Transverse colon (tissue), 4 donors: Measurements from ENCODE around the gene EP400. TPM values are rescaled to one million over a fixed set of nuclear protein-coding genes. Genes with fewer than 3 reads are reported as not detected.

ENCODE experiments used
- DNase-seq: peaks from one replicate; pipeline ENCODE4 v3.0.0-alpha.2; 2019
- H3K27ac ChIP-seq, 4 donors: fragments of 200-600 bp; sonication (generic); 2 replicates each; pipeline ENCODE4 v1.5.1; 2016 to 2018; ENCODE audit warnings: inconsistent platforms in 4 of 4
- H3K27me3 ChIP-seq: fragments of 200-600 bp; sonication (generic); 2 replicates; pipeline ENCODE4 v1.5.1; 2017; ENCODE audit warnings: inconsistent platforms
- H3K36me3 ChIP-seq, 4 donors: fragments of 200-600 bp; sonication (generic); 2 replicates each; pipeline ENCODE4 v1.5.1; 2017 to 2019; ENCODE audit warnings: inconsistent platforms in 4 of 4
- H3K4me1 ChIP-seq, 4 donors: fragments of 200-600 bp; sonication (generic); 2 replicates each; pipeline ENCODE4 v1.5.1; 2017 to 2020; ENCODE audit warnings: inconsistent platforms in 4 of 4
- H3K4me3 ChIP-seq, 4 donors: fragments of 200-600 bp; sonication (generic); 1 replicate in 1 of 4; 2 replicates in 3 of 4; pipeline versions ENCODE4 v1.5.1 to v1.6.1; 2017 to 2019; ENCODE audit warnings: inconsistent platforms in 4 of 4
- H3K9me3 ChIP-seq, 2 donors: fragments of 200-600 bp; sonication (generic); 2 replicates each; pipeline ENCODE4 v1.5.1; 2017 to 2019; ENCODE audit warnings: inconsistent platforms in 2 of 2
- EP300 ChIP-seq: sonication (generic); formaldehyde crosslinking; IDR thresholded peaks from one replicate; pipeline ENCODE4 v1.6.1; 2017; ENCODE audit warnings: antibody characterized with exemption, low read depth
- POLR2A ChIP-seq: fragments of 450-650 bp; IDR thresholded peaks from one replicate; pipeline ENCODE4 v1.6.1; 2016; ENCODE audit warnings: antibody characterized with exemption, mild to moderate bottlenecking, moderate library complexity
- POLR2AphosphoS5 ChIP-seq, 3 donors: sonication (generic); formaldehyde crosslinking; IDR thresholded peaks; one replicate each; pipeline ENCODE4 v1.6.1; 2016; ENCODE audit warnings: antibody characterized with exemption in 3 of 3
- WGBS, 2 donors: methylation state at CpG; one replicate each; pipeline ENCODE4 v1.1.5; 2018; ENCODE audit warnings: low coverage in 1 of 2; 5-methylcytosine and 5-hydroxymethylcytosine counted together
- in situ Hi-C, 4 donors: fragments of 200-750 bp; cut with MboI; loops; one replicate each; pipeline versions ENCODE4 v1.15.0 to v1.15.1; 2017; ENCODE audit warnings: low sequenced_read_pairs in 3 of 4, low pct_ligation_motif_present in 1 of 4, low pct_unique_long_range_greater_than_20kb in 1 of 4
- intact Hi-C: fragments of 100-400 bp; cut with DNase I; formaldehyde crosslinking; loops from one replicate; pipeline ENCODE4 v1.15.1; 2023; ENCODE audit warnings: low total_unique reads
- total RNA-seq, 4 donors: library from RNA; depleted of rRNA; stranded (reverse); fragments of >200 nt; gene quantifications; one replicate each; pipeline ENCODE4 v1.1.0, GENCODE V29; 2016
- TF ChIP-seq, protein P1 (sequence below), 5 experiments: fragments of 200-600 bp in 3 of 5; fragments of 450-650 bp in 2 of 5; sonication (generic) in 3 of 5; IDR thresholded peaks; 1 replicate in 2 of 5; 2 replicates in 3 of 5; pipeline ENCODE4 v1.5.1; 2016 to 2017; ENCODE audit warnings: antibody characterized with exemption in 5 of 5, inconsistent platforms in 3 of 5, mild to moderate bottlenecking in 2 of 5, moderate library complexity in 1 of 5

The EP400 gene
- total RNA-seq, 4 donors from 2014 or later, result 25.4 to 67.3 (median 37.5) TPM

DNA sequence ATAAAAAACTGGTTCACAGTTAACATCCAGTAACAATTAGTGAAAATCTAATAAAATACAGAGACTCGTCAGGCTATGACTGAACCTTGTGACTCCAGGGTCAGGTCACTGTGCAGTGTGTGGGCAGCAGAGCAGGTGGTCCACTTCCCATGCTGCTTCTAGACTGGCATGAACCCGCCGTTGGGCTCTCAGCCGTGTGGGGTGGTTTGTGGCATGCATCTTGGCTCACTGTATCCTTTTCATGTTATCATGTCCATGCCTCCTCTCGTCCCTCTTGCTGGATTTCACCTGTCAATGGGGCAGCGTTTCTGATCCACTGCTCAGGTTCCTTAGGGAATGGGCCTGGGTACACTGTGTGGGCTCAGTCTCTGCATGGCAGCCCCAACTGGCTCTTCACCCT, 57.3 kb downstream of the EP400 start:
- peaks cover 0 to 30% (median 9%) of the 10 kb centered on the region in 4 donors for H3K36me3 ChIP-seq
- no peaks in the 10 kb centered on the region for H3K27me3 ChIP-seq
- H3K27ac ChIP-seq, result no peak overlapping the region
- intact Hi-C loops (no loop called here), in situ Hi-C loops (no loop called here)
- DNase-seq, result no peak
- H3K9me3 ChIP-seq, result no peaks in the 10 kb centered on the region
- WGBS, 2 donors, result 91% methylated on average over 6 of the region's 6 CpGs; no CpG with 5 or more reads in 1 of the 2 donors
- H3K4me3 ChIP-seq, result no peak overlapping the region
- TF ChIP-seq EP300 (no peak), POLR2A (no peak), POLR2AphosphoS5 (IDR thresholded peaks at IDR 0.05) (no peak)
- TF ChIP-seq, protein P1, sequence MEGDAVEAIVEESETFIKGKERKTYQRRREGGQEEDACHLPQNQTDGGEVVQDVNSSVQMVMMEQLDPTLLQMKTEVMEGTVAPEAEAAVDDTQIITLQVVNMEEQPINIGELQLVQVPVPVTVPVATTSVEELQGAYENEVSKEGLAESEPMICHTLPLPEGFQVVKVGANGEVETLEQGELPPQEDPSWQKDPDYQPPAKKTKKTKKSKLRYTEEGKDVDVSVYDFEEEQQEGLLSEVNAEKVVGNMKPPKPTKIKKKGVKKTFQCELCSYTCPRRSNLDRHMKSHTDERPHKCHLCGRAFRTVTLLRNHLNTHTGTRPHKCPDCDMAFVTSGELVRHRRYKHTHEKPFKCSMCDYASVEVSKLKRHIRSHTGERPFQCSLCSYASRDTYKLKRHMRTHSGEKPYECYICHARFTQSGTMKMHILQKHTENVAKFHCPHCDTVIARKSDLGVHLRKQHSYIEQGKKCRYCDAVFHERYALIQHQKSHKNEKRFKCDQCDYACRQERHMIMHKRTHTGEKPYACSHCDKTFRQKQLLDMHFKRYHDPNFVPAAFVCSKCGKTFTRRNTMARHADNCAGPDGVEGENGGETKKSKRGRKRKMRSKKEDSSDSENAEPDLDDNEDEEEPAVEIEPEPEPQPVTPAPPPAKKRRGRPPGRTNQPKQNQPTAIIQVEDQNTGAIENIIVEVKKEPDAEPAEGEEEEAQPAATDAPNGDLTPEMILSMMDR (IDR thresholded peaks at IDR 0.05), result no peak
- H3K4me1 ChIP-seq, result no peaks in the 10 kb centered on the region

GRCh38 chr12:132009336-132009859, 59.7 kb downstream of the EP400 start:
- Histone ChIP-seq H3K27ac (no peak overlapping the region), H3K9me3 (no peaks in the 10 kb centered on the region), H3K4me3 (no peak overlapping the region), H3K27me3 (no peaks in the 10 kb centered on the region), H3K4me1 (no peaks in the 10 kb centered on the region), H3K36me3 (peaks cover 0 to 44% (median 20%) of the 10 kb centered on the region in 4 donors)
- TF ChIP-seq, protein P1 (IDR thresholded peaks at IDR 0.05), result no peak
- no peak for TF ChIP-seq EP300
- TF ChIP-seq POLR2AphosphoS5 (IDR thresholded peaks at IDR 0.05), result no peak
- TF ChIP-seq POLR2A, result no peak
- intact Hi-C loops (no loop called here), in situ Hi-C loops (no loop called here)
- WGBS, 2 donors, result 96 to 97% methylated on average over 3 to 5 of the region's 5 CpGs
- DNase-seq, result no peak

DNA sequence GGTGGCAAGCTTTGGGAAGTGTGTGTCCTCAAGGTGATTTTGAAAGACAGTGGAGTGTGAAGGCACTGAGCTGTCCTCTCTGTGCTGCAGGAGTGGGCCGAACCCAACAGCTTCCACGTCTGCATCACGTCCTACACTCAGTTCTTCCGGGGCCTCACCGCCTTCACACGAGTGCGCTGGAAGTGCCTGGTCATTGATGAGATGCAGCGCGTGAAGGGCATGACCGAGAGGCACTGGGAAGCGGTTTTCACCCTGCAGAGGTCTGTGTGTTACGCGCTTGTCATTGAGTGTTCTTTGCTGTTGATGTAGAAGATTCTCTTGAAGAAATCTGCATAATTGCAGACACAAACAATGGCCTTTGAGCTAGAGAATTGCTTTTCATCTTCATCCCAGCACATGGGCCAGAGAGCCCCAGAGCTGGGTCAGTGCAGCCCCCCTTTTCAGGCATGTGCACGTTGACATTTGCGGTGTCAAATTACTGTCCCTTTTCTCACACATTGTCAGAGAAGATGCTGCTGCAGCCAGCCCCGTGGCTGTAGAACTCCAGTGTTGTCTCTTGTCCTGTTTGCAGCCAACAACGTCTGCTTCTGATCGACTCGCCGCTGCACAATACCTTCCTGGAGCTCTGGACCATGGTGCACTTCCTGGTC, 63.3 kb downstream of the EP400 start:
- H3K4me1 ChIP-seq, result no peaks in the 10 kb centered on the region
- H3K9me3 ChIP-seq, result no peaks in the 10 kb centered on the region
- no peak overlapping the region for H3K27ac ChIP-seq
- peaks cover 0 to 50% (median 23%) of the 10 kb centered on the region in 4 donors for H3K36me3 ChIP-seq
- TF ChIP-seq EP300 (no peak), POLR2A (no peak), POLR2AphosphoS5 (IDR thresholded peaks at IDR 0.05) (no peak)
- TF ChIP-seq, protein P1 (IDR thresholded peaks at IDR 0.05), result no peak
- intact Hi-C loops, result no loop called here
- DNase-seq, result no peak
- WGBS, 2 donors, result 89% methylated on average over 20 of the region's 20 CpGs; no CpG with 5 or more reads in 1 of the 2 donors
- no peak overlapping the region for H3K4me3 ChIP-seq
- in situ Hi-C loops, result no loop called here
- no peaks in the 10 kb centered on the region for H3K27me3 ChIP-seq

- Histone ChIP-seq H3K36me3 (peaks cover 0 to 61% (median 29%) of the 10 kb centered on the region in 4 donors), H3K4me1 (no peaks in the 10 kb centered on the region), H3K9me3 (no peaks in the 10 kb centered on the region), H3K4me3 (no peak overlapping the region), H3K27ac (no peak overlapping the region), H3K27me3 (no peaks in the 10 kb centered on the region)
- no peak for DNase-seq
- TF ChIP-seq, protein P1 (IDR thresholded peaks at IDR 0.05), result no peak
- TF ChIP-seq POLR2A (no peak), POLR2AphosphoS5 (IDR thresholded peaks at IDR 0.05) (no peak), EP300 (no peak)
- WGBS, 2 donors, result 95% methylated on average over 22 of the region's 22 CpGs; no CpG with 5 or more reads in 1 of the 2 donors
- intact Hi-C loops, result no loop called here
- in situ Hi-C loops, result no loop called here
Measured at GRCh38 chr12:132014092-132014914, 64.6 kb downstream of the EP400 start.
